B cell (primary cell): ENCODE data around the gene ZNF335. TPM values are rescaled to one million over a fixed set of nuclear protein-coding genes. Genes with fewer than 3 reads are reported as not detected.

Source experiments
- ATAC-seq: fragments of 200-7000 bp; cut with Tn5 transposase; one replicate; pipeline ENCODE4 v1.10.0; 2021; ENCODE audit warnings: low read depth, mild to moderate bottlenecking, moderate number of reproducible peaks, moderate library complexity
- CTCF ChIA-PET: fragments of 350-600 bp; sonication (Branson Sonifier 250); formaldehyde crosslinking; loops from one replicate; lab custom pipeline; 2021; ENCODE audit warnings: antibody characterized with exemption, inconsistent platforms; lab: Charles Lee
- POLR2A ChIA-PET: fragments of 350-600 bp; sonication (Branson Sonifier 250); formaldehyde crosslinking; loops from one replicate; lab custom pipeline; 2021; ENCODE audit warnings: antibody characterized with exemption; lab: Charles Lee
- DNase-seq: peaks from one replicate; pipeline ENCODE4 v3.0.0; 2013
- H2AFZ ChIP-seq: 2 replicates; pipeline ENCODE4 v1.6.1; 2012; ENCODE audit warnings: mild to moderate bottlenecking, low read depth, low read length; ENCODE audit not compliant: insufficient read depth, poor library complexity, severe bottlenecking
- H3K27ac ChIP-seq, 2 donors: 1 replicate in 1 of 2; 2 replicates in 1 of 2; pipeline ENCODE4 v1.5.1; 2012 to 2013; ENCODE audit warnings: low read length in 2 of 2, mild to moderate bottlenecking in 2 of 2, moderate library complexity in 1 of 2
- H3K27me3 ChIP-seq, 4 experiments: fragments of 200-600 bp in 1 of 4; sonication (generic) in 1 of 4; replicated peaks in 1 of 4; 1 replicate in 2 of 4; 2 replicates in 2 of 4; pipeline versions ENCODE4 v1.6.1 to v1.7.0; 2013 to 2016; ENCODE audit warnings: low read length in 3 of 4, mild to moderate bottlenecking in 2 of 4, mixed read lengths in 1 of 4, moderate library complexity in 1 of 4; ENCODE audit not compliant: insufficient read depth in 4 of 4, control insufficient read depth in 3 of 4; ENCODE audit errors: control extremely low read depth in 1 of 4
- H3K36me3 ChIP-seq, 2 experiments: replicated peaks in 1 of 2; 1 replicate in 1 of 2; 2 replicates in 1 of 2; pipeline versions ENCODE4 v1.6.1 to v1.7.1; 2013; ENCODE audit warnings: low read length in 1 of 2; ENCODE audit not compliant: insufficient read depth in 2 of 2, control insufficient read depth in 1 of 2; ENCODE audit errors: control extremely low read depth in 1 of 2, extremely low read depth in 1 of 2
- H3K4me1 ChIP-seq, 2 donors: fragments of 200-600 bp in 1 of 2; sonication (generic) in 1 of 2; 1 replicate in 1 of 2; 2 replicates in 1 of 2; pipeline versions ENCODE4 v1.5.1 to v1.6.1; 2013 to 2017; ENCODE audit warnings: low read length in 2 of 2; ENCODE audit not compliant: control insufficient read depth in 2 of 2, insufficient read depth in 2 of 2
- H3K4me2 ChIP-seq: replicated peaks from 2 replicates; pipeline ENCODE3; 2012; ENCODE audit warnings: mild to moderate bottlenecking, low read depth, low read length; ENCODE audit not compliant: poor library complexity, severe bottlenecking
- H3K4me3 ChIP-seq, 5 experiments: fragments of 200-600 bp in 1 of 5; sonication (generic) in 1 of 5; 1 replicate in 3 of 5; 2 replicates in 2 of 5; pipeline versions ENCODE4 v1.5.1 to v1.7.0; 2011 to 2016; ENCODE audit warnings: low read length in 4 of 5, mild to moderate bottlenecking in 4 of 5, low read depth in 2 of 5, control low read depth in 1 of 5, moderate library complexity in 1 of 5; ENCODE audit not compliant: insufficient read depth in 1 of 5; ENCODE audit errors: control extremely low read depth in 1 of 5, extremely low read depth in 1 of 5
- H3K79me2 ChIP-seq: fragments of 200-600 bp; sonication (generic); one replicate; pipeline ENCODE4 v1.6.0; 2016; ENCODE audit warnings: low read length; ENCODE audit not compliant: control insufficient read depth, insufficient read depth
- H3K9ac ChIP-seq: fragments of 200-600 bp; sonication (generic); 2 replicates; pipeline ENCODE4 v1.6.1; 2017; ENCODE audit warnings: mild to moderate bottlenecking, low read length, moderate library complexity
- H3K9me3 ChIP-seq, 3 donors: one replicate each; pipeline versions ENCODE4 v1.6.1 to v1.7.1; 2013; ENCODE audit warnings: low read length in 2 of 3; ENCODE audit not compliant: control insufficient read depth in 2 of 3, insufficient read depth in 1 of 3; ENCODE audit errors: control extremely low read depth in 1 of 3
- H4K20me1 ChIP-seq: 2 replicates; pipeline ENCODE4 v1.6.0; 2012; ENCODE audit warnings: mild to moderate bottlenecking, low read length; ENCODE audit not compliant: insufficient read depth, control insufficient read depth, poor library complexity, severe bottlenecking
- H3K27ac Mint-ChIP-seq: one replicate; pipeline ENCODE4 v1.8.0; 2021; ENCODE audit warnings: mixed read lengths
- H3K27me3 Mint-ChIP-seq: one replicate; pipeline ENCODE4 v1.8.0; 2021; ENCODE audit warnings: mixed read lengths
- H3K4me1 Mint-ChIP-seq: one replicate; pipeline ENCODE4 v1.8.0; 2021; ENCODE audit warnings: mixed read lengths
- H3K4me3 Mint-ChIP-seq: one replicate; pipeline ENCODE4 v1.8.0; 2021; ENCODE audit warnings: mixed read lengths
- H3K9me3 Mint-ChIP-seq: one replicate; pipeline ENCODE4 v1.8.0; 2022; ENCODE audit warnings: mixed read lengths; ENCODE audit not compliant: insufficient read depth
- EZH2 ChIP-seq: IDR thresholded peaks from 2 replicates; pipeline ENCODE4 v1.6.1; 2012; ENCODE audit warnings: borderline replicate concordance, low read depth, mild to moderate bottlenecking, moderate library complexity, low read length; ENCODE audit not compliant: insufficient read depth, poor library complexity, severe bottlenecking
- WGBS: methylation state at CpG from one replicate; pipeline ENCODE4 v1.1.5; 2013; ENCODE audit warnings: missing lambda C conversion rate; ENCODE audit not compliant: insufficient coverage; 5-methylcytosine and 5-hydroxymethylcytosine counted together
- intact Hi-C: fragments of 100-400 bp; cut with micrococcal nuclease; formaldehyde crosslinking; loops from one replicate; pipeline ENCODE4 v1.10.0; 2022
- polyA plus RNA-seq: library from polyadenylated mRNA; depleted of rRNA; stranded (reverse); fragments of >200 nt; gene quantifications from 2 replicates; pipeline ENCODE4 v1.2.3, GENCODE V29; 2012
- total RNA-seq, 2 donors: library from RNA; stranded (reverse); fragments of 120-200 nt in 1 of 2; gene quantifications; 1 replicate in 1 of 2; 2 replicates in 1 of 2; pipeline versions ENCODE4 v1.2.3 to v1.2.4, GENCODE V29; 2013 to 2022
- TF ChIP-seq, protein P1 (sequence below): fragments of 200-600 bp; IDR thresholded peaks from one replicate; pipeline ENCODE4 v1.8.0; 2022; ENCODE audit warnings: antibody characterized with exemption, mild to moderate bottlenecking

The ZNF335 gene
- total and polyA plus RNA-seq, 2 donors (not counting 1 experiment from before 2014, with no cell fraction given) = 62.3 to 62.7 TPM

DNA sequence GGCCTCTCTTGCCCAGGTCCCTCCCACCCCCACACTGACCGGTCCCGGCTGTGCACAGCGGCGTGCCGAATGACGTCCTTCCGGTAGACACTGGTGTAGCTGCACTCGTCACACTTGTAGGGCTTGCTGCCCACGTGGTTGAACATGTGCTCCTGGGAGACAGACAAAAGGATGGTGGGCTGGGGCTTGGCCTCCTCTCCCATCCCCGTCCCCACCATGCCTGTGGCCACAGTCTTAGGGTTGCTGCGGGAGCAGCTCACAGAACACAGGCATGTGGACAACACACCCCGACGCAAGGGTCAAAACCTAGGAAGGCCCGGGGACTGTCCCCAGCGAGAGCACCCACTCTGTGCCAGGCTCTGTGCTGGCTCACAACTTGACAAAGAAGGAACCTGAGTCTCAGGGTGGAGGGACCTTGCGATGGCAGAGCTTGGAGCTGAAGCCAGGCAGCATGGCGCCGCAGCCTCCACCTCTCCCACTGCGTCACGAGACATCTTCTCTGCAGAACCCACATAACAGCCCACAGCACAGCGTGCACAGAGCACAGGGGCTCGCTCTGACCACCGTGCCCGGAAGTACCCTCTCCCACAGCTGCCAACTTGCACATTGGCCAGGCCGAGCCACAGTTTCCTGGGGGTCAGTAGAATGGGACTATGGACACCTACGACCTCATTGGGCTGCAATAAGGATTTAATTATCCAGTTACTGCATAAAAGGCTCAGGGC is 9.8 kb downstream of the ZNF335 start:
- no peak overlapping the region for H3K27ac ChIP-seq
- H2AFZ ChIP-seq = no peak overlapping the region
- intact Hi-C loops = loop anchor here (2.0 kb wide), 1 partner anchor 71 kb away; the partner anchor contains the start of genes CTSA and NEURL2
- Mint-ChIP-seq H3K9me3 (no peaks in the 10 kb centered on the region), H3K4me3 (no peak overlapping the region), H3K27me3 (no peaks in the 10 kb centered on the region), H3K27ac (no peak overlapping the region), H3K4me1 (peaks cover 10% of the 10 kb centered on the region)
- H3K4me3 ChIP-seq = no peak overlapping the region
- ATAC-seq (no peak), DNase-seq (no peak)
- no peaks in the 10 kb centered on the region for H3K79me2 ChIP-seq
- ChIA-PET CTCF (interaction anchor here (1.0 to 6.1 kb wide), 6 partner anchors 8 to 163 kb away, joined by 3 to 57 read pairs (median 13); no protein-coding TSS in a partner anchor), POLR2A (interaction anchor here (2.8 kb wide), 1 partner anchor 27 kb away, joined by 12 read pairs; the partner anchor contains the start of gene PCIF1)
- TF ChIP-seq, protein P1, sequence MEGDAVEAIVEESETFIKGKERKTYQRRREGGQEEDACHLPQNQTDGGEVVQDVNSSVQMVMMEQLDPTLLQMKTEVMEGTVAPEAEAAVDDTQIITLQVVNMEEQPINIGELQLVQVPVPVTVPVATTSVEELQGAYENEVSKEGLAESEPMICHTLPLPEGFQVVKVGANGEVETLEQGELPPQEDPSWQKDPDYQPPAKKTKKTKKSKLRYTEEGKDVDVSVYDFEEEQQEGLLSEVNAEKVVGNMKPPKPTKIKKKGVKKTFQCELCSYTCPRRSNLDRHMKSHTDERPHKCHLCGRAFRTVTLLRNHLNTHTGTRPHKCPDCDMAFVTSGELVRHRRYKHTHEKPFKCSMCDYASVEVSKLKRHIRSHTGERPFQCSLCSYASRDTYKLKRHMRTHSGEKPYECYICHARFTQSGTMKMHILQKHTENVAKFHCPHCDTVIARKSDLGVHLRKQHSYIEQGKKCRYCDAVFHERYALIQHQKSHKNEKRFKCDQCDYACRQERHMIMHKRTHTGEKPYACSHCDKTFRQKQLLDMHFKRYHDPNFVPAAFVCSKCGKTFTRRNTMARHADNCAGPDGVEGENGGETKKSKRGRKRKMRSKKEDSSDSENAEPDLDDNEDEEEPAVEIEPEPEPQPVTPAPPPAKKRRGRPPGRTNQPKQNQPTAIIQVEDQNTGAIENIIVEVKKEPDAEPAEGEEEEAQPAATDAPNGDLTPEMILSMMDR = no peak
- TF ChIP-seq EZH2 = no peak
- H3K36me3 ChIP-seq = peaks cover 0 to 87% of the 10 kb centered on the region in 2 experiments
- peaks cover 0 to 9% of the 10 kb centered on the region in 2 donors for H3K4me1 ChIP-seq
- WGBS = 99% methylated on average over 21 of the region's 26 CpGs
- H4K20me1 ChIP-seq = peaks cover 11% of the 10 kb centered on the region
- H3K9ac ChIP-seq = no peak overlapping the region
- no peaks in the 10 kb centered on the region for H3K27me3 ChIP-seq
- peaks cover 0 to 11% (median 0%) of the 10 kb centered on the region in 3 donors for H3K9me3 ChIP-seq
- no peak overlapping the region for H3K4me2 ChIP-seq
